GM10266 (cell line): ENCODE results near the gene CLCNKA.

Source experiments
- DNase-seq: peaks from one replicate; pipeline ENCODE4 v3.0.0; 2012; ENCODE audit errors: extremely low spot score
- CTCF ChIP-seq: IDR thresholded peaks from 2 replicates; pipeline ENCODE4 v1.5.1; 2012; ENCODE audit warnings: mild to moderate bottlenecking, low read depth; ENCODE audit not compliant: control insufficient read depth, insufficient read depth; ENCODE audit errors: missing control alignments

Gene CLCNKA

GRCh38 chr1:16015491-16015890 is 6.3 kb upstream of the CLCNKA start:
- no peak for TF ChIP-seq CTCF
- no peak for DNase-seq

- DNase-seq = no peak
- TF ChIP-seq CTCF = no peak
Measured at GRCh38 chr1:16015960-16016901, 5.6 kb upstream of the CLCNKA start.

GRCh38 chr1:16017076-16017460 is 4.8 kb upstream of the CLCNKA start:
- DNase-seq = no peak
- TF ChIP-seq CTCF = no peak

DNA sequence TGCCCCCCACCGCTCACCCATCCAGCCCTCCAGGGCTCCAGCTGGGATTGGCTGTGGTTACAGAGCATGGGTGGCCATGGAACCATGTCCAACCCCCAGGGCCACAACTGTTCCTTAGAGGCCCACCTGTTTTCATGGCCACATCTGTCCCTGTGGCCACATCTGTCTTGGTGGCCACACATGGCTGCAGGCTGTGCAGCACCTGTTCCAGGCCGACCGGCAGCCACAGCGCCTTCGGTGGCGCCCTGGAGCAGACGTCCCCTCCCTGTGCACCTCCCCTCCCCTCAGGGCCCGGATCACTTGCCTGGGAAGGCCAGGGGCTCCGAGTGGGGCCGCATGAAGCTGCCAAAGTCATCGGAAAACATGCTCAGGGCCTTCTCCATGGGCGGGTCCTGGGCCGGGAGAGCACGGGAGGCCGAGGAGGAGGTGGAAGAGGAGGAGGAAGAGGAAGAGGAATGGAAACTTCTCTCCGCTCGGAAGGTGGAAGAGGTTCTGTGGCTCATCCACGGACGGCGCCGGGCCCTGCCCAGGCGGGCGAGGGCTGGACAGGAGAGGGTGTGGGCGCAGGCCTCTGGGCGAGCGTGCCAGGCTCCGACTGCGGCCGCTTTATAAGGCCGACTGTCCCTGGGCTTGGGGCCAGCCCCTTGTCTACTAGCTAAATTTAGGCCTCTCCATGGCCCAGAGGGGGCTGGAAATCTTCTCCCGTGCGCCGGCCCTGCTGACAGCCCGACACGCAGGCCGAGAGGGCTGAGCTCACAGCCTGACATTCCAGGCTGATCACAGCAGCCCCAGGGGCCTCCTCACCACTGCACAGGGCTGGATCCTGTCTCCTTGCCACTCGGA is 4.2 kb upstream of the CLCNKA start, which contains the start of gene HSPB7:
HSPB7 (minus strand) TSS at position 583 of the 843 bp plus-strand sequence; CDS start at position 503, 80 bp downstream.
- DNase-seq = no peak

DNA sequence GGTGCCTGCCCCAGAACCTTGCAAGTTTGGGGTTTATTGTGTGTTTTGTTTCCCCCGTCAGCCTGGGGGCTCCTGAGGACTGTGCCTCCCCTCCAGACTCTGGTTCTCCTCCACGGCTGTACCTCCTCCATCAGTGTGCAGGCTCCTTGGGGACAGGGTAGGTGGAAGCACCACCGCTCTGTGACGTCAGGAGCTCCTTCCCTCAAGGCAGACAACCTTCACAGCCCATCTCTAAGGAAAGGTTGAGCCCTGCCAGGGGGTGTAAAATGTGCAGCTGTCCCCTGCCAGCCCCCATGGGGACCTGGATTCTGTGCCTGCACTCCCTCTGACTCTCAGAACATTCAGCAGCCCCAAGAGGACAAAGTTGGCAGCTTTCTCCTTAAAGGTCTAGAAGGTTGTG is 3.5 kb upstream of the CLCNKA start:
- TF ChIP-seq CTCF = no peak
- no peak for DNase-seq

More for the DNA sequence above, 4.2 kb upstream of the CLCNKA start, which contains the start of gene HSPB7:
- TF ChIP-seq CTCF = no peak

GRCh38 chr1:16018749-16019643 is 2.8 kb upstream of the CLCNKA start:
- no peak for TF ChIP-seq CTCF
- peak; percentile 18 for DNase-seq
